D721Med (cell line): ENCODE measurements around the gene HRG.
"Not testable (repeated sequence)": the region's sequence is repeated elsewhere in the genome, so short reads cannot be mapped to it uniquely, and the experiment has no call there.

ENCODE experiments used
- DNase-seq: peaks from one replicate; pipeline ENCODE4 v3.0.0; 2011; ENCODE audit warnings: low spot score; ENCODE audit not compliant: insufficient read length
- FAIRE-seq: peaks from 2 replicates; lab custom pipeline; 2011; peaks lifted over from hg19 to GRCh38; lab: Jason Lieb, UNC
- TF ChIP-seq, protein P1 (sequence below): IDR thresholded peaks from 2 replicates; pipeline ENCODE4 v1.5.1; 2012; ENCODE audit warnings: mild to moderate bottlenecking, control low read depth; ENCODE audit not compliant: insufficient read depth; ENCODE audit errors: missing control alignments

HRG gene

GRCh38 chr3:186678604-186679003 is 12.8 kb downstream of the HRG start:
- TF ChIP-seq, protein P1, sequence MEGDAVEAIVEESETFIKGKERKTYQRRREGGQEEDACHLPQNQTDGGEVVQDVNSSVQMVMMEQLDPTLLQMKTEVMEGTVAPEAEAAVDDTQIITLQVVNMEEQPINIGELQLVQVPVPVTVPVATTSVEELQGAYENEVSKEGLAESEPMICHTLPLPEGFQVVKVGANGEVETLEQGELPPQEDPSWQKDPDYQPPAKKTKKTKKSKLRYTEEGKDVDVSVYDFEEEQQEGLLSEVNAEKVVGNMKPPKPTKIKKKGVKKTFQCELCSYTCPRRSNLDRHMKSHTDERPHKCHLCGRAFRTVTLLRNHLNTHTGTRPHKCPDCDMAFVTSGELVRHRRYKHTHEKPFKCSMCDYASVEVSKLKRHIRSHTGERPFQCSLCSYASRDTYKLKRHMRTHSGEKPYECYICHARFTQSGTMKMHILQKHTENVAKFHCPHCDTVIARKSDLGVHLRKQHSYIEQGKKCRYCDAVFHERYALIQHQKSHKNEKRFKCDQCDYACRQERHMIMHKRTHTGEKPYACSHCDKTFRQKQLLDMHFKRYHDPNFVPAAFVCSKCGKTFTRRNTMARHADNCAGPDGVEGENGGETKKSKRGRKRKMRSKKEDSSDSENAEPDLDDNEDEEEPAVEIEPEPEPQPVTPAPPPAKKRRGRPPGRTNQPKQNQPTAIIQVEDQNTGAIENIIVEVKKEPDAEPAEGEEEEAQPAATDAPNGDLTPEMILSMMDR = no peak
- no peak for DNase-seq
- FAIRE-seq = no peak

DNA sequence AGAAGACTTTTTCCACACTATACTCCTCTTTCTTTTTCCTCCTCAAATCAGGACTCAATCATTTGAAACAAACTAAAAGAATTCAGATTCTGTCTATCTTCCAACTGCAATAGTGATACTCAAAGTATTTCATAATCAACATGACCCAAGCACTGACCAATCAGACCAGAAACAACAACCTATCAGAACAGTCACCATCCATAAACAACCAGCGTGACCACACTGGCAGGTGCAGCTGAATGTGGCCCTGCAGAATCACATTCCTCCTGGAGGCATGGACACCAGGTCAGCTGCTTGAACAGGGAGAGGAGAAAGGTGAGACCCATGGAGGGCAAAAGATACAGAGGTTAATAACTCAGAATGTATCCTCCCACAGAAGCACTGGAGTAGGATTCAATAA is 13.3 kb downstream of the HRG start:
- TF ChIP-seq, protein P1 = no peak
- no peak for FAIRE-seq
- DNase-seq = no peak

DNA sequence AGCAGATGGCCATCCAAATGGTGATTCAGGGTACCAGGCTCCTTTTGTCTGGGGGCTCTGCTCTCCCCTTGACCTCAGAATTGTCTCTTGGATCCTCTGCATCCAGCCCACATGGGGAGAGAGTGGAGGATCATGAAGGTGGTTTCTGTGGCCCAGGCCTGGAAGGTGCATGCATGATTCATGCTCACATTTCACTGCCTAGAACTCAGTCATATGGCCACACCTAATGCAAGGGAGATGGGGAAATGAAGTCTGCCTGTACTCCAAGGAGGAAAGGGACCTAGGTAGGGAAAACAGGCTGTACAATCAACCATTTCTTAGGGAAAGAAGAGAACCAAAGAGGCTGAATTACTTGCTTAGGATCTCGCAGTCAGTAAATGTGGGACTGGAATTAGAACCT is 15.1 kb downstream of the HRG start:
- TF ChIP-seq, protein P1 = no peak
- no peak for FAIRE-seq

GRCh38 chr3:186682812-186683211 is 17.0 kb downstream of the HRG start:
- TF ChIP-seq, protein P1 = no peak
- no peak for DNase-seq
- no peak for FAIRE-seq

More for the DNA sequence above, 15.1 kb downstream of the HRG start:
- no peak for DNase-seq

DNA sequence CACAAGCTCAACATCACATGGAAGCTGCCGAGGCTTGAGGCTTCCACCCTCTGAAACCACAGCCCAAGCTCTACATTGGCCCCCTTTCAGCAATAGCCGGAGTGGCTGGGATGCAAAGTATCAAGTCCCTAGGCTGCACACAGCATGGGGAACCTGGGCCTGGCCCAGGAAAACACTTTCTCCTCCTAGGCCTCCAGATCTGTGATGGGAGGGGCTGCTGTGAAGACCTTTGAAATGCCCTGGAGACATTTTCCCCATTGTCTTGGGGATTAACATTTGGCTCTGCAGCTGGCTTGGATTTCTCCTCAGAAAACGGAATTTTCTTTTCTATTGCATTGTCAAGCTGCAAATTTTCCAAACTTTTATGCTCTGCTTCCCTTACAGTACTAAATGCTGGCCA is 18.2 kb downstream of the HRG start:
- DNase-seq = no peak
- TF ChIP-seq, protein P1 = no peak
- no peak for FAIRE-seq

- not testable (repeated sequence) for FAIRE-seq, DNase-seq
These were observed 20.7 kb downstream of the HRG start for GRCh38 chr3:186686475-186686874.

GRCh38 chr3:186687120-186687651 is 21.4 kb downstream of the HRG start:
- TF ChIP-seq, protein P1 = no peak
- DNase-seq (no peak), FAIRE-seq (no peak)

GRCh38 chr3:186690304-186690703 is 24.5 kb downstream of the HRG start:
- not testable (repeated sequence) for DNase-seq, FAIRE-seq
